ENCODE measurements around the gene GBF1.

DNA sequence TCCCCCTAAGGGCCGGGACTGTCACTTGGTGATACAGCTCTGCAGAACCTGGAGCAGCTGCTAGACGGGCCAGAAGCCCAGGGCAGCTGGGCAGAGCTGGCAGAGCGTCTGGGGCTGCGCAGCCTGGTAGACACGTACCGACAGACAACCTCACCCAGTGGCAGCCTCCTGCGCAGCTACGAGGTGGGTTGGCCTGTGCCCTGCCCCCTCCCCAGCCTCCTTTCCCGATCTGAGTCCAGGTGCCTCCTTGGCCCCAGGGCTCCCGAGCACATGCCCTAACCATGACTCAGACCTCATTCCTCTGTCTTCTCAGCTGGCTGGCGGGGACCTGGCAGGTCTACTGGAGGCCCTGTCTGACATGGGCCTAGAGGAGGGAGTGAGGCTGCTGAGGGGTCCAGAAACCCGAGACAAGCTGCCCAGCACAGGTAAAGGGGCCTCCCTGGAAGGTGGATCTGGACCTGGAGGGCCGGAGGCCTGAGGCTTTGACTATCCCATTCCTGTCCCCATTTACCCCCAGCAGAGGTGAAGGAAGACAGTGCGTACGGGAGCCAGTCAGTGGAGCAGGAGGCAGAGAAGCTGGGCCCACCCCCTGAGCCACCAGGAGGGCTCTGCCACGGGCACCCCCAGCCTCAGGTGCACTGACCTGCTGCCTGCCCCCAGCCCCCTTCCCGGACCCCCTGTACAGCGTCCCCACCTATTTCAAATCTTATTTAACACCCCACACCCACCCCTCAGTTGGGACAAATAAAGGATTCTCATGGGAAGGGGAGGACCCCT lies 156.6 kb downstream of the GBF1 start:
- TF ChIP-seq, protein P1, sequence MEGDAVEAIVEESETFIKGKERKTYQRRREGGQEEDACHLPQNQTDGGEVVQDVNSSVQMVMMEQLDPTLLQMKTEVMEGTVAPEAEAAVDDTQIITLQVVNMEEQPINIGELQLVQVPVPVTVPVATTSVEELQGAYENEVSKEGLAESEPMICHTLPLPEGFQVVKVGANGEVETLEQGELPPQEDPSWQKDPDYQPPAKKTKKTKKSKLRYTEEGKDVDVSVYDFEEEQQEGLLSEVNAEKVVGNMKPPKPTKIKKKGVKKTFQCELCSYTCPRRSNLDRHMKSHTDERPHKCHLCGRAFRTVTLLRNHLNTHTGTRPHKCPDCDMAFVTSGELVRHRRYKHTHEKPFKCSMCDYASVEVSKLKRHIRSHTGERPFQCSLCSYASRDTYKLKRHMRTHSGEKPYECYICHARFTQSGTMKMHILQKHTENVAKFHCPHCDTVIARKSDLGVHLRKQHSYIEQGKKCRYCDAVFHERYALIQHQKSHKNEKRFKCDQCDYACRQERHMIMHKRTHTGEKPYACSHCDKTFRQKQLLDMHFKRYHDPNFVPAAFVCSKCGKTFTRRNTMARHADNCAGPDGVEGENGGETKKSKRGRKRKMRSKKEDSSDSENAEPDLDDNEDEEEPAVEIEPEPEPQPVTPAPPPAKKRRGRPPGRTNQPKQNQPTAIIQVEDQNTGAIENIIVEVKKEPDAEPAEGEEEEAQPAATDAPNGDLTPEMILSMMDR (IDR thresholded peaks at IDR 0.05) = no peak
- TF ChIP-seq EZH2 (IDR thresholded peaks at IDR 0.05; ENCODE audit: borderline replicate concordance, insufficient read depth, low read depth, low read length, poor library complexity, severe bottlenecking) = no peak
